HG03045 (cell line): ENCODE data around the gene DOCK4.

Experiments used
- ATAC-seq: cut with Tn5 transposase; IDR thresholded peaks from one replicate; pipeline ENCODE4 v1.9.1; 2021; ENCODE audit warnings: mild to moderate bottlenecking, moderate library complexity; ENCODE audit not compliant: unreplicated experiment

The DOCK4 gene

DNA sequence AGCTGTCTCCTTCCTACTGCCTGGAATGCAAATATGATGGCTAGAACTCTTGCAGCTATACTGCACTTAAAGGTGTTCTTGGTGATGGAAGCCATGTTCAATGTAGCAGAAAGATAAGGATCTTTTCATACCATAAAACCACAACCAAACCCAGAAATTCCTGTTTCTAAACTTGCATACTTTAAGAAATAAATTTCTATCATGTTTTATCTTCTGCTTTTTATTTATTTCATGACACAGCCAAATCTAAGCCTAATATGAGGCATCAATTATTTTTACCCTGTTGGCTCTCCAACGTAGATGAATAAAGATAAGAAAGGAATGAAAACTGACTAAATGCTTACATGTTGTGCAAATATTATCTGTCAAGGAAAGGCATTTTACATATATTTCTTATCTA is 224.1 kb downstream of the DOCK4 start:
- no peak for ATAC-seq

DNA sequence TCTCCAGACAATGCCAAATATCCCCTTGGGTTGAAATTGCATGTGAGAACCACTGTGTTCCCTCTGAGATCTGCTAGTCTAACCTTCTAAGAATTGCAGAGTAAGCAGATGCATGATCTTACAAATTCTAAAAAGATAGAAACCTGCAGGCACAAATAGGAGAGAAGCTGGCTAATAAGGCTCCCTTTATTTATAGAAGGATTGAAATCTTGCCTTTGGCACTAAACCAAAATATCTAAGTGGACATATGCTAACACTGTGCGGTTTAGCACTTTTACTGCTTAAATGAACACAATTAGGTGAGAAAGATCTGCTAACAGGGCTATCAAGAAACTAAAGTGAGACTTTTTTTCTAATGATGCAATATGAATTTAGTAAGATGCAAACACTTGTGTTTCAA is 225.5 kb downstream of the DOCK4 start:
- ATAC-seq = no peak

DNA sequence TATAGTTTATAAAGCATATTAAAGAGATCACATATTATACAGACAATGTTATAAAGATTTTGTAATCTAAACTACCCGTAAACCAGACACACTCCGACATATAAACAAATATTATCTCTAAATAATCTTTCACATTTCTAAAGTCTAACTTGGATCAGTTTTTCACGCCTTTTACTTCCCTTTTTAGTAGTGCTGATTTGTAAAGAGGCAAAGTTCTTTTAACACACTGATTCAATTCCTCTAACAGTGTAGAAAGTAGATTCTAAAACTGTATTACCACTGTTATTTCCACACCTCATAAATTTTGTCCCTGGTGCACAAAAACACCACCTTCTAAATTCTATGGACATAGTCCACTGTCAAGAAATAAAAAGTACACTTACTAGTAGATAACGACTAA is 230.9 kb downstream of the DOCK4 start:
- ATAC-seq = no peak

DNA sequence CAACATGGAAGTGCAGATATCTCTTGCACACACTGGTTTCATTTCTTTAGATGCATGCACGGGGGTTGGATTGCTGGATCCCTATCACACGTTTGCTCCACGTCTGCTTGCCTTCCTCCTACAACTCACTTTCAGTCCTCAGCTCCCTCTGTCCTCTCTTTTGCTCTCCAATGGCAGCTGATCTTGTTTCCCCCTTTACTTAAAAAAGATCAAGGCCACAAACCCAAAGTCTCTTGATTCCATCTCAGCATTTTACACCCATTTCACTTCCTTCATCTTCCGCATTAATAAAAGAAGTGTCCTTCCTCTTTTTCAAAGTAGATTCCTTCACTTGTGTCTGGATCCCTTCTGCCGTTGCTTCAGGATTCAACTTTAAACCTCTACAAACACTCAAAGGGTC is 245.2 kb downstream of the DOCK4 start:
- no peak for ATAC-seq

DNA sequence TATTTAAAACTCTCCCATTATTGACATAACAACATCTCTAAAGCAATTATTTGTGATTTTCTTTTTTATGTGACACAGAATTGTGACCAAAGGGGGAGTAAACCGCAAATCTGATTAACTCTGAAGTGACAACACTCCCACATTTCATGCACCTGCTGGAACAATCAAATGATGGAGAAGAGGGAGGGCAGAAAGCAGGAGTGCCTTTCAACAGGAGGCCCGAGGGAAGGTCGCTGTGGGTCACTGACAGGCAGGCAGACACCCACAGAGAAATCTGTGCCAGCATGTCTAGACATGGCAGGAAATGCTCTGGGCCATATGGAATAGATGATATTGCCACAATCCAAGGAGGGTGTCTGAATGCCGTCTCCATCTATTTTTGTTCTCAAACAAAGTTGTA is 247.3 kb downstream of the DOCK4 start:
- no peak for ATAC-seq

DNA sequence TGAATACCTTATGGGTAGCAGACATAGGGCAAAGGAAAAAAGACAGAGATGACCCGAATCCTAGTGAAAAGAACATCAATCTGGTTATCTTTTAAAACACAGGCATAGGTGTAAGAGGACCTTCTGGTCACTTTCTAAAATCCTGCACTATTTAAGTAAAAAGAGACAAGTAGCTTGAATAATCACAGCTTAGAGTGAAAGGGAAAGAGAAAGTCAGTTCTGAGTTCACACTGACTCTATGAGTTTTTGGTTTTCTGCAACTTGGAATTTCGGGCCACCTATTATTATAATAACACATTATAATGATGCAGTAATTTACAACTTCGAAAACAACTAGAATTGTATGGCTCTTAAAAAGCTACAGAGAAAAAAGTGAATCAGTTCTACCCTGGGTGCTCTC is 247.8 kb downstream of the DOCK4 start:
- no peak for ATAC-seq

DNA sequence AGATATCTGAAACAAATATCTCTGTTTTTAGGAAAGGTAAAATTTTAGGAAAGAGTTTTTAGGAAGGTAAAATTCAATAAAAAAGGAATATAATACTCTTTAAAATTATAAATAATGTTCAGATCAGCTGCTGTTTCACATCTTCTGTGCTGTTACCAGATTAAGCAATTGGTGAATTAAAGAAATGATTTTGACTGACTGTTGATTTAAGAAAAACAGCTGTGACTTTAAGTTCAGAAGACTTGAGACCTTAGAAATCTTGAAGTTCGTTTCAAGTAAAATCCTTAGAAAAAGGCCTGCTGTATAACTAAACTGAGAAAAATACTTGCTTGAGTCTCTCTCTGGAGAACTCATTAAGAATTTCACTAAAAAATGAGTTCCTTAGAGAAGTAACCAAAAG is 250.6 kb downstream of the DOCK4 start:
- no peak for ATAC-seq

DNA sequence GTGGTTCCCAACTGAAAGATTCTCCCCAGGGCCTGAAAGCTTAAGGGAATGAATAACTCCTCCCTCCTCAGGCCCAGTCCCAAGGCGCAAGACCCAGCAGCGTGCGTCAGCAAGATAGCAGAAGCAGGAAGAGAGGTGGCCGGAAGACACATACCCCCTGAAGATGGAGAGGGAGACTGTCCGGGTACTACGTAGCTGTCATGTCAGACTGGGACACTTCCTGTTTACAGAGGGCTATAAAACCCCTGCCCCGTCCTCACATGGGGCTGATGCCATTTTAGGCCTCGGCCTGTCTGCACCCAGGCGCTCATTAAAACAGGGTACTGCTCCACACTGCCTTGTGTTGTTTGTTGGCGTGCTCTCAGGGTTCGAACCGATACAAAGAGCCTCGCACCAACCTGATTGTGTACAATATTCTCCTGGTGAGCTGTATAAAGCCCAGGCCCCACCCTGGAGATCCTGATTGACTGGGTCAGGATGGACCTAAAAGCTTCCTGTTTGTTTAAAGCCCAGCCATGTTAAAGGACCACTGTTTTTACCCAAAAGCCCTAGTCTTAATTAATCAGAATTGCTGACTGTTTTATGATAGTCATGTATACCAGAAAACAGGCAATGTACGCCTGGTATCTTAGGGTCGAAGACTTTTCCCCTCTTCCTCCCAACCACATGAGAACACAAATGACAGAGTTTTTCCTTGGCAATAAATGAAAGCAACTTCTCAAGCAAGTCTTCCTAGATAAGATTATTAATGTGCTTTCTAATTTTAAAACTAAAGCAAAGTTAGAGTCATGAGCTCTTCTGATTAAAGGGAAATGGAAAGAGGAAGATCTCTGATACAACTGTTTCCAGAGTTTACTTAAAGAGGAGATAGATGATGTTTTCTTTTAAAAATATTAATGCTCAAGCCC is 251.5 kb downstream of the DOCK4 start:
- no peak for ATAC-seq

DNA sequence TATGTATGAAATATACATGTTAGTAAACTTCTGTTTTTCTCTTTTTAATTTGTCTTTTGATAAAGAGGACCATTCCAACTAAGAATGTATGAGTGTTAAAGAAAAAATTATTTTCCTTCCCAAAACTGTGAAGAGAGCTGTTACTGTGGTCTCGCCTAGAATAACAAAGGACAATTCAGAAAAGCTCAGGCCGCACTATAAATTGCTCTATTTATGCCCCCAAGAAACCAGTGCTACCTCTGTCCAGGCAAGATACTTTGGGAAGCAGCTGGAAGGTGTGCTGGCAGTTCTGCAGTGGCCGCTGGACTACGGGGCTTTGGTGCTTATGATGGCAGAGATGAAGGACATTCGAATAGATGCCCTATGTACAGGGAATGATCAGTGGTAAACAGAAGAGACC is 252.1 kb downstream of the DOCK4 start:
- no peak for ATAC-seq

DNA sequence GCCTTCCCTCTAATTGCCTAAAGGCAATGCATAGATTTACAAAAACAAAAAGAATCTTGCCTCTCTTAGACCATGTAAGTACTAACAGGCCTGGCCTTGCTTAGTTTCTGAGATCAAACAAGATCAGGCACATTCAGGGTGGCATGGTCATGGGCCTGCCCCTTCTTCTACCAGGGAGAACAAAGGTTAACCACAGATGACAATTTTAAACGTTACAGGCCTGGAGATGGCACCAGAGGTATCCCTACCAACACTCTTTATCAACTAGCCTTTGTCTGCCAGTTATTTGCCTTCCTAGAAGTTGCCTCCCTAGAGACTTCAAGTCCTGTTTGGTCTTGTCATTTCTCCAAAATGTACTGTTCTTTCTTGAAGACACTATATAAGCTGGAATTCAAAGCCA is 252.6 kb downstream of the DOCK4 start:
- no peak for ATAC-seq

DNA sequence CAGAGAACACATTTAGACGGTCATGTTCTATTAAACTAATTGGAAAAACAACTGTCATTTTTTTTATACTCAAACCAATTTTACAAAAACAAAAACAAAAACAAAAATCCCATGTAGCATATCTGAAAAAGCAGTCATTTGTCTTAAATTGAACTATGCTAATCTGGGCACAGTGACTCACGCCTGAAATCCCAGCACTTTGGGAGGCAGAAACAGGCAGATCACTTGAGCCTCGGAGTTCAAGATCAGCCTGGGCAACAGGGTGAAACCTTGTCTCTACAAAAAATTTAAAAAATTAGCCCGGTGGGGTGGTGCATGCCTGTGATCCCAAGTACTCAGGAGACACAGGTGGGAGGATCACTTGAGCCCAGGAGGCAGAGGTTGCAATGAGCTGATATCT is 253.4 kb downstream of the DOCK4 start:
- no peak for ATAC-seq

DNA sequence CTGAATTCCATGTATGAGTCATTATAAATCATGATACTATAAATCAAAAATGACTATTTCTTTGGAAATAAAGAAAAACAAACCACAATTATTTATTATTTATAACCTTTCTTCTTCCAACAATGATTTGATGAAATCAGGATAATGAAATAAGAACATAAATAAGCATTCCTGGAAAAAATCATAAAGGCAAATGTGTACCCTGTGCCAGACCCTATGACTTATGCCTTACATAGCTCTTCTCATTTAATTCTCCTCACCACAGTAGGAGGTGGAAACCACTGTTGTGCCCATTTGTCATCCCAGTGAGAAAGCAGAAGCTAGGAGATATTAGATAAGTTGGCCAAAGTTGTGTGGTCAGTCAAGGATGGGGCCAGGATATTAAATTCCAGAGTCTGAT is 255.1 kb downstream of the DOCK4 start:
- ATAC-seq = no peak

DNA sequence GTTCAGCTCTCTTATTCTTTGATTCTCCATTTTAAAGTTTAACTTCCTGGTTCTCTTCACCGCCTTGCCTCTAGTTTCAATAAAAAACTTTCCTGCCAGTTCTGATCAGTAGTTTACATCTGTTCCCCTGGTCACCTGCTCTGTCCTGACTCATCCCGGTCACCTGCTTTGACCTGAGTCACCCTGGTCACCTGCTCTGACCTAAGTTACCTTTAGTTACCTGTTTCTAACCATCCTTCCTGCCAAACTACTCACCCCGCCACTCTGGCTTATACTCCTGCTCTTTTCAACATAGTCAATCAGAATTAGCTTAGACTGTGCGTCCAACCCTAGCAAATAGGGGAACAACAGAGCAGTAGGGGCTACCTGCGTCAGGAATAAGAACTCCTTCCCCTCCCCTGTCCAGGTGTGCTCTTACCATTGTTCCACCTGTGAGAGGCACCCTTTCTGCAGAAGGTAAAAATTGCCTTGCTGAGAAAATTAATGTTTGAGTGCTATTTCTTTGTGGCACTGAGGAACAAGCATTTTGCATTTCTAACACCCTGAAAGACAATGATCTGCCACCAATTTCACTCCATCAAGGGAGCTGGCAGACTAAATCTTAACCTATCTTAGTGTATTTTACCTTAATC is 263.6 kb downstream of the DOCK4 start:
- ATAC-seq = no peak

DNA sequence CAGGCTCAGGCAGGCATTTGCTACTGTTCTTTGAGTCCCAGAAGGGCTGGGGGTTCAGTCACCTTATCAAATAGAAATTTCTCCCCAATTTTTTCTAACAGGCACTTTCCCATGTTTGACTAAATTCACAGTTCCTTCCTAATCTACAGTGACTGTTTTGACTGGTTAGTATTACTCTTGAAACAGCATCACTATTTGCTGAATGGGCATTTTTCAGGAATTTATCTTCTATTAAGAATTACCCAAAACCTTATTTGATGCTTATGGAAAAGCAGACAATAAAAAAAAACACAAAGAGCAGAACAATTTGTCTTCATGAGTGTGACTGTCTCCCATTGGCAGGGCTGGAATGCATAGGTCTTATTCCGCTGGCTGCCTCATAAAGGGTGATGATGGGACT is 269.0 kb downstream of the DOCK4 start:
- no peak for ATAC-seq

DNA sequence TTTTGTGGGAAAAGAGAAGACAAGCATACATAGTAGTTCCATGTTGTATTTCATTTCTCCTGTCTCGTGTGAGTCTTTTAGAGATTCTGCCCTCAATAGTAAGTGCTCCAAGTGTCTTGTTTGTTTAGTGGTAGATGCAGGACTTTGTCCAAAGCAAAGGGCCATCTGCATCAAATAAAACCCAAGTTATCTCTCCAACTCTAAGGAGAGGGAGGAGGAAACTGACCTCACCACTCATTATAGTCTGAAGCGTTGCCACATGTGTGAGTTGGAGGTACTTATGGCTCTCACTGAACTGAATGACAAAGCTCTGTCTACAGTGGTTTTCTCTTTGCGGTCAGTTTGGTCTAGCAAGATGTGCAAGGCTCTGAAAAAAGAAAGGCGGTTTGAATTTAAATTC is 272.6 kb downstream of the DOCK4 start:
- ATAC-seq = no peak

DNA sequence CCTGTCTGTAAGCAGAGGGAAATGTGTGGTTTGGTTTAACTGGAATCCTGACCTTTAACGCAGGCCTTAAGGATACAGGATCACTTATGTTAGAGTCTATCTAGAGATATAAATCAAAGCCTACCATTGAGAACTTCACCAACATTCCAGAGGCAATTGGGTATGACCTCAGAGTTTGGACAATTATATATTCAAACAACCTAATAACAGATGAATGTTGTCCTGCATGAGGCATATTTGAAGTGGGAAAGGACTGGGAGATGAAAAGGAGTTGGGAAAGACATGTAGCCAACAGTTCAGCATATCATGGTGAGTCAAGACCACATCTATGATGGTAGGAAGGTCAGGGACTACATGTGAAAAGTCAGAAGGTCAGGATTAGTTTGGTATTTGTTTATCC is 274.2 kb downstream of the DOCK4 start:
- no peak for ATAC-seq

DNA sequence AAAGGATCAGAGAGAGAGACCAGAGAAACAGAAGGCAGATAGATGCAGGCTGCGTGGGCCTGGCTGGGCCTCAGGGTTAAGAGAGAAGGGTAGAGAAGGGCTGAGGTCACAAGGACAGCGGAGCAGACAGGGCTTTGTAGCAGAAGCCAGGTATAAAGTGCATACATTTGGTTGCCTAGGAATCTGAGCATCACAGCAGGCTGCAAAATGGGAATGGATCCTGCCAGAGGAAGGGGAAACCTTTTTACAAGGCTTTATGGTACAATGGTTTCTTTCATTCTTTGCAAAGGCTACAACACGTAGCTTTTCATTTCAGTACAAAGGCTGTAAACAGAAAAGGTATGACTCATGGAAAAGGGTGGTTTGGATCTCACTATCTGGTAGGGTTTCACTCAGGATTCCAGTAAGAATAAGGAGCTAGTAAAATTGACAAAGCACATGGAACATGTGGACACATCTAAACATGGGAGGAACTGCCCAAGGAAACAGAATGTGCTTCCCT is 275.1 kb downstream of the DOCK4 start:
- no peak for ATAC-seq

DNA sequence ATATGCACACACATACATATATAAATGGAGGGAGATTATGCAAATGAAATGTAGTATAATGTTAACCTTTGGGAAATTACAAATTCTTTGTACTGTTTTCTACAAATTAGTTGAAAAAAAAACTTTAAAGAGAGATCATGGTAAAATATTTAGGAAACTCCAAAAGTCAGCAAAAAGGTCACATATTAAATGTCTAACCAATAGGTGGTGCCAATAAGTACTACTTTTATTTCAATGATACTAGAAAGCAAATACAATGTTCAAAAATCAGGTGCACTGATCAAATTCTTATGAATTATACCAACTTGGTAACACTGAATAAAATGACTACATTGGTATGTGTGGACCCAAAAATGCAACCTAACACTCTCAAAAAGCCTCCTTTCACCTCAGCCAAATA is 276.9 kb downstream of the DOCK4 start:
- ATAC-seq = no peak

DNA sequence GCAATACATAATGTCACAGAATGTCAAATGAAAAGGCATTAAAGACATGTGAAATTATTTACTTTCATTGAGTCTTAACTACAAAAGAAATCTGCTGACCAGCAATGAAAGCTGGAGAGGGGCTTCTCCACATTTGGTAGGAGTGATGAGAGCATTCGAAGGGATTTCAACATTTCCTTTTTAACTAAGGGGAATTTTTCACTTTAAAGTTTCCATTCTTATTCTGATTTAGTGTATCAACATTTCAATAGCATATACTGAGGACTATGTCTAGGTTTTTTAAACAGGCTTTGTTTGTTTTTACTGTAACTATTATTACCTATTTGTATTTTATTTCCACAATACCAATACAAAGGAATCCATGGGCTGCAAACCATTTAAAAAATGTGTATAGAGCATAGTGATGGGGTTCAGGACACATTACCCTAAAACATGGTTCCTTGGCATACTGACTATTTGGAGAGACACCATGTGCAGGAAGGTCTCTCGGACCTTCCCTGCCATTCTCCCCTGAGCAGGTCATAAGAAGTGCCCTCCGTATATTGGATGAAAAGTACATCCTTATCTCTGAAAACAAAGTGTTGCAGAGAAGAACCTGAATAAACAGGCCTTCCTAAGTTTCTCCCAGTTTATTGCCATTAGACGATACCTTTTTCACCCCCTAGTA is 278.7 kb downstream of the DOCK4 start:
- ATAC-seq = no peak

DNA sequence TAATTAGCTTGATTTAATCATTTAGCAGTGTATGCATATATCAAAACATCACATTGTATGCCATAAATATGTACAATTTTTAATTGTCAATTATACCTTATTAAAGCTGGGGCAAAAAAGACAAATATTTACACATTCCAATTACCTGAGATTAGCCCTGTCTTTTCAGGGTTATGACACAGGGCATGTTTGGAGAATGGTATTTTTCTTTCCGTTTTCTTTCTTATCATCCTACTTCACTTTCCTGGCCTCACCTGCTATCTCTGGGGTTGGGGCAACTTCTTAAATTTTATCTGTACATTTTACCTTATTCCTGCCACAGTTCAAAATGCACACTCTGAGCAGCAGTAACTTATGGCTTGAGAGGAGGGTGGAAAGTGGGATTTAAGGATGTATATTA is 285.9 kb downstream of the DOCK4 start:
- ATAC-seq = no peak

DNA sequence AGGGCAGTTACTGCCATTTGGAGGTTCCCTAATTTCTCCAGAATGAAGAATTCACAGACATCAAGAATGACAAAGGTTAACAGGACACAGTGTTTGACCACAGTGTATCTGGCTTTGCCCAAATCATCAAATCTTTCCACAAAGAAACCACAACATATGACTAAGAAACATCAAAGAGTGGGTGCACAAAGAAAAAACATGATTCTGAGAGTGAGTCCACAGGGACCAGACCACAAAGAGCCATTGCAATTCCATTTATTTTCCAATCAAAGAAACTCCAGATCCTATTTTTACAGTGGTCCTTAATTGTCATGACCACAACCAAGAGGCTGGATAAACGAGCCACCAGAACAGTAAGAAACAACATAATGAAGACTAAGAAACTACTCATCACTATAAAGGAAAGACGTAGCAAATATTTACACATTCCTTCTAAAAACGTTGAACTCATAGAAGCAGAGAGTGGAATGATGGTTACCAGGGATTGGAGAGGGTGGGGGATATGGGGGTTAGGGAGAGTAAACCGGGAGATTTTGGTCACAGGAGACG is 286.5 kb downstream of the DOCK4 start:
- ATAC-seq = no peak

DNA sequence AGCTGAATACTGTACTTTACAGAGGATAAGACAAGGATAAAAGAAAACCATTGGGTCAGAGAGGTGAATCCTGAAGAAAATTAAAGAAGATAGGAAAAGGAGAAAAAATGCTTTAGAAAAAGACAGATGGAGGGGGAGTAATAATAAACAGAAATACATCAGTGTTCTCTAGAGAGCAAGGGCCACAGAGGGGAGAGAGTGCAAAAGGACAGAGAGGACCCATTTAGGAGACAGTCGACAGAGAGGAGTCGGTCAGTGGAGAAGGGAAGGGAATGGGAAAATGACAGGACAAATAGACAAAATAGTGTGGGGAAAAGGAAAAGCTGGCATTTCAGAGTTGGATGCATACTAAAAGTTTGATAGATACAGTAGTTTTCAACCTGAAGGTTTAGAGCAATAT is 287.0 kb downstream of the DOCK4 start:
- ATAC-seq = no peak
